Small intestine (tissue), 7 donors: ENCODE results near the gene COL4A4. TPM values are rescaled to one million over a fixed set of nuclear protein-coding genes. Genes with fewer than 3 reads are reported as not detected.

Experiments used
- DNase-seq, 2 donors: peaks; one replicate each; pipeline versions ENCODE4 v3.0.0 to v3.0.0-alpha.2; 2013
- FAIRE-seq: peaks from 2 replicates; lab custom pipeline; 2012; peaks lifted over from hg19 to GRCh38; lab: Jason Lieb, UNC
- H3K27ac ChIP-seq, 3 donors: one replicate each; pipeline ENCODE4 v1.5.1; 2013; ENCODE audit warnings: low read length in 2 of 3, mild to moderate bottlenecking in 2 of 3, control low read depth in 1 of 3, inconsistent platforms in 1 of 3, low read depth in 1 of 3, moderate library complexity in 1 of 3
- H3K27me3 ChIP-seq, 3 donors: one replicate each; pipeline ENCODE4 v1.6.1; 2013; ENCODE audit warnings: low read length in 3 of 3, inconsistent platforms in 1 of 3; ENCODE audit not compliant: control insufficient read depth in 3 of 3, insufficient read depth in 3 of 3
- H3K36me3 ChIP-seq, 3 donors: one replicate each; pipeline ENCODE4 v1.6.1; 2013; ENCODE audit warnings: low read length in 3 of 3, inconsistent platforms in 1 of 3, low read depth in 1 of 3, mild to moderate bottlenecking in 1 of 3, moderate library complexity in 1 of 3; ENCODE audit not compliant: control insufficient read depth in 3 of 3, insufficient read depth in 2 of 3
- H3K4me1 ChIP-seq, 3 donors: one replicate each; pipeline ENCODE4 v1.6.1; 2013; ENCODE audit warnings: low read length in 2 of 3, inconsistent platforms in 1 of 3, low read depth in 1 of 3, mild to moderate bottlenecking in 1 of 3, moderate library complexity in 1 of 3; ENCODE audit not compliant: control insufficient read depth in 3 of 3, insufficient read depth in 2 of 3
- H3K4me3 ChIP-seq, 3 donors: one replicate each; pipeline ENCODE4 v1.5.1; 2013; ENCODE audit warnings: low read length in 3 of 3, control low read depth in 1 of 3, inconsistent platforms in 1 of 3, low read depth in 1 of 3, mild to moderate bottlenecking in 1 of 3, moderate library complexity in 1 of 3
- H3K9me3 ChIP-seq, 2 donors: one replicate each; pipeline ENCODE4 v1.6.1; 2013; ENCODE audit warnings: low read depth in 1 of 2, low read length in 1 of 2; ENCODE audit not compliant: control insufficient read depth in 2 of 2, insufficient read depth in 1 of 2
- WGBS, 3 donors: extraction: QIAGEN DNeasy Blood & Tissue Kit; methylation state at CpG; one replicate each; pipeline ENCODE4 v1.1.7; 2013; 5-methylcytosine and 5-hydroxymethylcytosine counted together
- polyA plus RNA-seq, 4 donors: library from polyadenylated mRNA; stranded (reverse) in 3 of 4; unstranded in 1 of 4; fragments of 200-250 nt in 3 of 4; fragments of 120-200 nt in 1 of 4; gene quantifications; one replicate each; pipeline versions ENCODE4 v1.2.1 to v1.2.3, GENCODE V29; 2013
- donor health status: healthy with polysubstance abuse.
- donor health status: control.
- donor health status: control.
- donor health status: Bipolar disorder and iron deficiency.
- donor health status: healthy.

COL4A4 gene
- polyA plus RNA-seq, 4 donors, result under 0.01 to 0.21 (median 0.19) TPM; not detected in 1

- no peak overlapping the region for H3K4me3 ChIP-seq
- H3K27ac ChIP-seq, result no peak overlapping the region
- H3K9me3 ChIP-seq, result no peaks in the 10 kb centered on the region
- no peaks in the 10 kb centered on the region for H3K36me3 ChIP-seq
- H3K27me3 ChIP-seq, result no peaks in the 10 kb centered on the region
- 80 to 91% (median 89%) methylated on average over 3 of the region's 3 CpGs for WGBS, 3 donors
- FAIRE-seq (no peak), DNase-seq (no peak)
- no peaks in the 10 kb centered on the region for H3K4me1 ChIP-seq
These were observed 28.5 kb upstream of the COL4A4 start for GRCh38 chr2:227192491-227192890.

GRCh38 chr2:227191367-227191766 is 27.4 kb upstream of the COL4A4 start:
- no peak overlapping the region for H3K27ac ChIP-seq
- no peaks in the 10 kb centered on the region for H3K36me3 ChIP-seq
- no peaks in the 10 kb centered on the region for H3K4me1 ChIP-seq
- DNase-seq, result no peak
- H3K27me3 ChIP-seq, result no peaks in the 10 kb centered on the region
- H3K9me3 ChIP-seq, result no peaks in the 10 kb centered on the region
- no peak overlapping the region for H3K4me3 ChIP-seq
- 47 to 65% (median 61%) methylated on average over 3 of the region's 3 CpGs for WGBS, 3 donors
- FAIRE-seq, result no peak

GRCh38 chr2:227188292-227188691 is 24.3 kb upstream of the COL4A4 start:
- WGBS, 3 donors, result 50 to 74% (median 57%) methylated on average over 6 of the region's 6 CpGs
- FAIRE-seq, result no peak
- DNase-seq, result no peak
- H3K36me3 ChIP-seq, result no peaks in the 10 kb centered on the region
- no peaks in the 10 kb centered on the region for H3K4me1 ChIP-seq
- peaks cover 0 to under 1% (median 0%) of the 10 kb centered on the region in 3 donors for H3K27me3 ChIP-seq
- H3K27ac ChIP-seq, result no peak overlapping the region
- H3K9me3 ChIP-seq, result no peaks in the 10 kb centered on the region
- H3K4me3 ChIP-seq, result no peak overlapping the region

- WGBS, 3 donors, result 12 to 38% (median 33%) methylated on average over 1 of the region's 1 CpG
- Histone ChIP-seq H3K4me3 (no peak overlapping the region), H3K27me3 (peaks cover 0 to 2% (median 0%) of the 10 kb centered on the region in 3 donors), H3K4me1 (no peaks in the 10 kb centered on the region), H3K27ac (no peak overlapping the region), H3K36me3 (no peaks in the 10 kb centered on the region), H3K9me3 (no peaks in the 10 kb centered on the region)
- no peak for FAIRE-seq
- DNase-seq, result no peak
These were observed 22.7 kb upstream of the COL4A4 start for GRCh38 chr2:227186751-227187150.

GRCh38 chr2:227185615-227186232 is 21.7 kb upstream of the COL4A4 start:
- Histone ChIP-seq H3K36me3 (no peaks in the 10 kb centered on the region), H3K27ac (no peak overlapping the region), H3K9me3 (no peaks in the 10 kb centered on the region), H3K4me1 (no peaks in the 10 kb centered on the region), H3K4me3 (no peak overlapping the region), H3K27me3 (peaks cover 0 to 2% (median 0%) of the 10 kb centered on the region in 3 donors)
- FAIRE-seq (no peak), DNase-seq (no peak)
- 76 to 82% (median 76%) methylated on average over 6 of the region's 6 CpGs for WGBS, 3 donors

- Histone ChIP-seq H3K4me1 (no peaks in the 10 kb centered on the region), H3K36me3 (no peaks in the 10 kb centered on the region), H3K27me3 (peaks cover 0 to 5% (median 0%) of the 10 kb centered on the region in 3 donors), H3K4me3 (no peak overlapping the region), H3K27ac (no peak overlapping the region), H3K9me3 (no peaks in the 10 kb centered on the region)
- FAIRE-seq (no peak), DNase-seq (no peak)
- 50 to 75% (median 52%) methylated on average over 2 of the region's 2 CpGs for WGBS, 3 donors
These were observed 19.8 kb upstream of the COL4A4 start for GRCh38 chr2:227183657-227184367.

- H3K36me3 ChIP-seq, result no peaks in the 10 kb centered on the region
- no peaks in the 10 kb centered on the region for H3K4me1 ChIP-seq
- no peak for FAIRE-seq
- no peak for DNase-seq
- no peak overlapping the region for H3K4me3 ChIP-seq
- peaks cover 0 to 5% (median 0%) of the 10 kb centered on the region in 3 donors for H3K27me3 ChIP-seq
- no peaks in the 10 kb centered on the region for H3K9me3 ChIP-seq
- H3K27ac ChIP-seq, result no peak overlapping the region
These were observed 18.8 kb upstream of the COL4A4 start for GRCh38 chr2:227182765-227183164.

- no peak overlapping the region for H3K4me3 ChIP-seq
- no peaks in the 10 kb centered on the region for H3K4me1 ChIP-seq
- H3K27ac ChIP-seq, result no peak overlapping the region
- no peaks in the 10 kb centered on the region for H3K36me3 ChIP-seq
- H3K9me3 ChIP-seq, result no peaks in the 10 kb centered on the region
- WGBS, 3 donors, result 45 to 65% (median 55%) methylated on average over 3 of the region's 3 CpGs
- peaks cover 0 to 7% (median 0%) of the 10 kb centered on the region in 3 donors for H3K27me3 ChIP-seq
- no peak for FAIRE-seq
- no peak for DNase-seq
These were observed 16.8 kb upstream of the COL4A4 start for GRCh38 chr2:227180770-227181169.
